Panc1 (cell line): Measurements from ENCODE around the gene CHMP6.

Experiments used
- POLR2AphosphoS5 ChIP-seq: IDR thresholded peaks from 2 replicates; pipeline ENCODE4 v1.6.1; 2012; ENCODE audit warnings: mild to moderate bottlenecking, low read depth, low read length, moderate library complexity
- SIN3A ChIP-seq: IDR thresholded peaks from 2 replicates; pipeline ENCODE4 v1.6.1; 2012; ENCODE audit warnings: low read depth, mild to moderate bottlenecking, low read length, moderate library complexity, borderline replicate concordance; ENCODE audit not compliant: insufficient read depth
- TF ChIP-seq, protein P1 (sequence below): fragments of 450-650 bp; IDR thresholded peaks from 2 replicates; pipeline ENCODE4 v1.5.1; 2017; ENCODE audit warnings: mild to moderate bottlenecking
- TF ChIP-seq, protein P2 (sequence below), 2 experiments: IDR thresholded peaks; 2 replicates each; pipeline ENCODE4 v1.6.1; 2011 to 2012; ENCODE audit warnings: low read depth in 2 of 2, control low read depth in 1 of 2, low read length in 1 of 2, mild to moderate bottlenecking in 1 of 2, moderate library complexity in 1 of 2; ENCODE audit not compliant: insufficient read depth in 1 of 2

DNA sequence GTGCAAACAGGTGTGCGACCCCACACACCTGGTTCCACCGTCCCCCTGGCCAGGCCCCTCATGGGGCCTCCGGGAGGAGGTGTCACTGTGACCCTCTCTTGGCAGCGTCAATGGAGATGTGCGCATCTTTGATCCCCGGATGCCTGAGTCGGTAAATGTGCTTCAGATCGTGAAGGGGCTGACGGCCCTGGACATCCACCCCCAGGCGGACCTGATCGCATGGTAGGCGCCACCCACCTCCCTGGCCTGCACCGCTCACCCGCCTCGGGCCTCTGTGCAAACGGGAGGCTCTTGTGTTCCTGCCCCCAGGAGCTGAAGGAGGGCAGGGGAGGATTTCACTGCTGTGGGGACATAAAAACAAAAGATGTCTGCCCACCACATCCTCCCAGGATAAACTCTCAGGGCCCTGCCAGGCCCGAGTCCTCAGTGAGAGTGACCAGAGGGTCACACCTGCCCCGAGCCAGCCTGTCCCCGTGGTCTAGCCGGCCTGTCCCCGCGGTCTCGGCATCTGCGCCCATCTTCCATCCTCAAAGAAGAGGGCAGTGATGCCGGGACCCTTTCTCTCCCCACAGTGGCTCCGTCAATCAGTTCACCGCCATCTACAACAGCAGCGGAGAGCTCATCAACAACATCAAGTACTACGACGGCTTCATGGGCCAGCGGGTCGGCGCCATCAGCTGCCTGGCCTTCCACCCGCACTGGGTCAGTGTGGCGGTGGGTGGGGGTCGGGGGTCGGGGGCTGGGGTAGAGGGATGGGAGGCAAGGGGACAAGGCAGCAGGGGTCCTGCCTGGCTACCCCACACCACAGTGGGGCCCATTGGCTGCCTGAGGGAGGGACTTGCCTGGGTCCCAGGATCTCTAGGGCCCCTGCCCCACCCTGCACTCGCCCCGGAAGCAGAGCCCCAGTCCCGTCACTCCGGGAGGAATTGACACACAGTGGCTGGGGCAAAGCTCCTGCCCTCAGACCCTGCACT is 29.0 kb upstream of the CHMP6 start:
- TF ChIP-seq, protein P1, sequence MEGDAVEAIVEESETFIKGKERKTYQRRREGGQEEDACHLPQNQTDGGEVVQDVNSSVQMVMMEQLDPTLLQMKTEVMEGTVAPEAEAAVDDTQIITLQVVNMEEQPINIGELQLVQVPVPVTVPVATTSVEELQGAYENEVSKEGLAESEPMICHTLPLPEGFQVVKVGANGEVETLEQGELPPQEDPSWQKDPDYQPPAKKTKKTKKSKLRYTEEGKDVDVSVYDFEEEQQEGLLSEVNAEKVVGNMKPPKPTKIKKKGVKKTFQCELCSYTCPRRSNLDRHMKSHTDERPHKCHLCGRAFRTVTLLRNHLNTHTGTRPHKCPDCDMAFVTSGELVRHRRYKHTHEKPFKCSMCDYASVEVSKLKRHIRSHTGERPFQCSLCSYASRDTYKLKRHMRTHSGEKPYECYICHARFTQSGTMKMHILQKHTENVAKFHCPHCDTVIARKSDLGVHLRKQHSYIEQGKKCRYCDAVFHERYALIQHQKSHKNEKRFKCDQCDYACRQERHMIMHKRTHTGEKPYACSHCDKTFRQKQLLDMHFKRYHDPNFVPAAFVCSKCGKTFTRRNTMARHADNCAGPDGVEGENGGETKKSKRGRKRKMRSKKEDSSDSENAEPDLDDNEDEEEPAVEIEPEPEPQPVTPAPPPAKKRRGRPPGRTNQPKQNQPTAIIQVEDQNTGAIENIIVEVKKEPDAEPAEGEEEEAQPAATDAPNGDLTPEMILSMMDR, result no peak
- TF ChIP-seq POLR2AphosphoS5, result no peak
- TF ChIP-seq, protein P2, sequence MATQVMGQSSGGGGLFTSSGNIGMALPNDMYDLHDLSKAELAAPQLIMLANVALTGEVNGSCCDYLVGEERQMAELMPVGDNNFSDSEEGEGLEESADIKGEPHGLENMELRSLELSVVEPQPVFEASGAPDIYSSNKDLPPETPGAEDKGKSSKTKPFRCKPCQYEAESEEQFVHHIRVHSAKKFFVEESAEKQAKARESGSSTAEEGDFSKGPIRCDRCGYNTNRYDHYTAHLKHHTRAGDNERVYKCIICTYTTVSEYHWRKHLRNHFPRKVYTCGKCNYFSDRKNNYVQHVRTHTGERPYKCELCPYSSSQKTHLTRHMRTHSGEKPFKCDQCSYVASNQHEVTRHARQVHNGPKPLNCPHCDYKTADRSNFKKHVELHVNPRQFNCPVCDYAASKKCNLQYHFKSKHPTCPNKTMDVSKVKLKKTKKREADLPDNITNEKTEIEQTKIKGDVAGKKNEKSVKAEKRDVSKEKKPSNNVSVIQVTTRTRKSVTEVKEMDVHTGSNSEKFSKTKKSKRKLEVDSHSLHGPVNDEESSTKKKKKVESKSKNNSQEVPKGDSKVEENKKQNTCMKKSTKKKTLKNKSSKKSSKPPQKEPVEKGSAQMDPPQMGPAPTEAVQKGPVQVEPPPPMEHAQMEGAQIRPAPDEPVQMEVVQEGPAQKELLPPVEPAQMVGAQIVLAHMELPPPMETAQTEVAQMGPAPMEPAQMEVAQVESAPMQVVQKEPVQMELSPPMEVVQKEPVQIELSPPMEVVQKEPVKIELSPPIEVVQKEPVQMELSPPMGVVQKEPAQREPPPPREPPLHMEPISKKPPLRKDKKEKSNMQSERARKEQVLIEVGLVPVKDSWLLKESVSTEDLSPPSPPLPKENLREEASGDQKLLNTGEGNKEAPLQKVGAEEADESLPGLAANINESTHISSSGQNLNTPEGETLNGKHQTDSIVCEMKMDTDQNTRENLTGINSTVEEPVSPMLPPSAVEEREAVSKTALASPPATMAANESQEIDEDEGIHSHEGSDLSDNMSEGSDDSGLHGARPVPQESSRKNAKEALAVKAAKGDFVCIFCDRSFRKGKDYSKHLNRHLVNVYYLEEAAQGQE (IDR thresholded peaks at IDR 0.05; ENCODE audit: insufficient read depth in 1 of 2, low read depth in 2 of 2, low read length in 1 of 2), result no peak
- TF ChIP-seq SIN3A, result no peak
